ENCODE measurements around the gene FMN1.

FMN1 gene, protein sequence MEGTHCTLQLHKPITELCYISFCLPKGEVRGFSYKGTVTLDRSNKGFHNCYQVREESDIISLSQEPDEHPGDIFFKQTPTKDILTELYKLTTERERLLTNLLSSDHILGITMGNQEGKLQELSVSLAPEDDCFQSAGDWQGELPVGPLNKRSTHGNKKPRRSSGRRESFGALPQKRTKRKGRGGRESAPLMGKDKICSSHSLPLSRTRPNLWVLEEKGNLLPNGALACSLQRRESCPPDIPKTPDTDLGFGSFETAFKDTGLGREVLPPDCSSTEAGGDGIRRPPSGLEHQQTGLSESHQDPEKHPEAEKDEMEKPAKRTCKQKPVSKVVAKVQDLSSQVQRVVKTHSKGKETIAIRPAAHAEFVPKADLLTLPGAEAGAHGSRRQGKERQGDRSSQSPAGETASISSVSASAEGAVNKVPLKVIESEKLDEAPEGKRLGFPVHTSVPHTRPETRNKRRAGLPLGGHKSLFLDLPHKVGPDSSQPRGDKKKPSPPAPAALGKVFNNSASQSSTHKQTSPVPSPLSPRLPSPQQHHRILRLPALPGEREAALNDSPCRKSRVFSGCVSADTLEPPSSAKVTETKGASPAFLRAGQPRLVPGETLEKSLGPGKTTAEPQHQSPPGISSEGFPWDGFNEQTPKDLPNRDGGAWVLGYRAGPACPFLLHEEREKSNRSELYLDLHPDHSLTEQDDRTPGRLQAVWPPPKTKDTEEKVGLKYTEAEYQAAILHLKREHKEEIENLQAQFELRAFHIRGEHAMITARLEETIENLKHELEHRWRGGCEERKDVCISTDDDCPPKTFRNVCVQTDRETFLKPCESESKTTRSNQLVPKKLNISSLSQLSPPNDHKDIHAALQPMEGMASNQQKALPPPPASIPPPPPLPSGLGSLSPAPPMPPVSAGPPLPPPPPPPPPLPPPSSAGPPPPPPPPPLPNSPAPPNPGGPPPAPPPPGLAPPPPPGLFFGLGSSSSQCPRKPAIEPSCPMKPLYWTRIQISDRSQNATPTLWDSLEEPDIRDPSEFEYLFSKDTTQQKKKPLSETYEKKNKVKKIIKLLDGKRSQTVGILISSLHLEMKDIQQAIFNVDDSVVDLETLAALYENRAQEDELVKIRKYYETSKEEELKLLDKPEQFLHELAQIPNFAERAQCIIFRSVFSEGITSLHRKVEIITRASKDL (N-terminal part only)

DNA sequence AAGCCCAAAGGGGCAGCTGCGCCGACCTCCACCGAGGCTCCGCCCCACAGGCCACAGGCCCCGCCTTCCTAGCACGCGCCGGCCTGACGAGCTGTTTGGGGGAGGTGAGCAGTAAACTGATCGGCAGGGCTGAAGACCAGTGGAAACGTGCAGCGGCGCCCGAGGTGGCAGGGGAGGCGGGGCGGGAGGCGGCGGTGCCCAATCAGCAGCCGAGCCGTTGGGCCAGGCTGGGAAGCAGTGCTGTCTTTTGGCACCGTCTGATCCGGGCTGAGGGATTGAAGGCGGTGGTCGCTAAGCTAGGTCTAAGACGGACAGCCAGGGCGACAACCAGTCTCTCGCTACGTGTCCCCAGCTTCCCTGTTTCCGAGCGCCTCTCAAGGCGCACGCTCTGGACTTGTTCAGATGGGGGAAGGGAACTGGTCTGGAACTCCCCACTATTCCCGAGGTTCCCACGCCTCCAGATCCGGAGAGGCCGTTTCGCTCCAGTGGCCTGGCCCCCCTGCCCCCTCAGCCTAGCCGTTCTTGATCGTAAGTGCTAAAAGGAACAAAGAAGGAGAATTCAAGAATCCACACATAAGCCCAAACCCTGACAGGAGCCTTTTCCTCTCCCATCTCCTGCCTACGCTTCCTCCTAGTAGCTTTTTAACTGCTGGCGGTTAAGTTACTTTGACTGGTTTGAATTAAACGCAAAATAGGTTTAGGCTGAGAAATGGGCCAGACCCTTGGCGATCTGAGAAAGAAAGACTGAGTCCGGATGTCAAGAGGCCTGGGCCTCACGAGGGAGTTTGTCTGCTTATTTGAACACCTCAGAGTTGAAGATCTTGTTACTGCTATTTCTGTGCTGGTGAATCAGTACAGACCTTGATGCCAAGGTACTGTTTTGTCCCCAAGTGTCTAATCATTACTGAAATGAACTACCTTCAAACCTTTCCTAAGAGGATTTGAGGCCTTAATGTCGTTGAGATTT, at the start of gene FMN1:
Gene FMN1 (minus strand): TSS at position 11 of the 967 bp plus-strand sequence. CDS start 39,800 bp downstream, outside the sequence.
- peaks cover 72% of the 10 kb centered on the region for H3K4me1 Mint-ChIP-seq
- TF ChIP-seq, protein P1, sequence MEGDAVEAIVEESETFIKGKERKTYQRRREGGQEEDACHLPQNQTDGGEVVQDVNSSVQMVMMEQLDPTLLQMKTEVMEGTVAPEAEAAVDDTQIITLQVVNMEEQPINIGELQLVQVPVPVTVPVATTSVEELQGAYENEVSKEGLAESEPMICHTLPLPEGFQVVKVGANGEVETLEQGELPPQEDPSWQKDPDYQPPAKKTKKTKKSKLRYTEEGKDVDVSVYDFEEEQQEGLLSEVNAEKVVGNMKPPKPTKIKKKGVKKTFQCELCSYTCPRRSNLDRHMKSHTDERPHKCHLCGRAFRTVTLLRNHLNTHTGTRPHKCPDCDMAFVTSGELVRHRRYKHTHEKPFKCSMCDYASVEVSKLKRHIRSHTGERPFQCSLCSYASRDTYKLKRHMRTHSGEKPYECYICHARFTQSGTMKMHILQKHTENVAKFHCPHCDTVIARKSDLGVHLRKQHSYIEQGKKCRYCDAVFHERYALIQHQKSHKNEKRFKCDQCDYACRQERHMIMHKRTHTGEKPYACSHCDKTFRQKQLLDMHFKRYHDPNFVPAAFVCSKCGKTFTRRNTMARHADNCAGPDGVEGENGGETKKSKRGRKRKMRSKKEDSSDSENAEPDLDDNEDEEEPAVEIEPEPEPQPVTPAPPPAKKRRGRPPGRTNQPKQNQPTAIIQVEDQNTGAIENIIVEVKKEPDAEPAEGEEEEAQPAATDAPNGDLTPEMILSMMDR (IDR thresholded peaks at IDR 0.05) = no peak
- peak within 1 kb of the TSS; percentile 87 for H3K4me3 Mint-ChIP-seq
- H3K36me3 Mint-ChIP-seq (ENCODE audit: low read depth) = no peaks in the 10 kb centered on the region
- H3K9me3 Mint-ChIP-seq = no peaks in the 10 kb centered on the region
- peaks cover 6% of the 10 kb centered on the region for H3K27me3 Mint-ChIP-seq (ENCODE audit: low read depth, poor library complexity)
- DNase-seq = peak; percentile 99
- peak within 1 kb of the TSS; percentile 98 for H3K27ac Mint-ChIP-seq

DNA sequence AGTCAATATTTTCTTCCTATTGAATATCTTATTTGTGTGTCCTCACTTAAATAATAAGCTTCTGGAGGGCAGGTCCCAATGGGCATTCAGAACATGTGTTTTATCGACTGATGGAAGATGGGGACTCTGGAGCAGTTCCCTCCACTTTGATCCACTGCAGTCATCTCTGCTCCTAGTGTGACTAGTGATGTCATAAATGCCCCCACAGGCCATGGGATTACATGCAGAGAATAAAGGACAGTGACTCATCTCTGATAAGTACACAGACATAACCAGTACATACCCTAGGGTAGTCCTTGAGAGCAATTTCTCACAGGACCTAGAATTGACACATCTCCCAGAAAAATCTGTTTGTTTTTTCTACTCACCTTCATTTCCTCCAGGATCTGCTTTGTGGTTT, 49.4 kb upstream of the FMN1 start:
- no peak for DNase-seq
- Mint-ChIP-seq H3K36me3 (ENCODE audit: low read depth) (no peaks in the 10 kb centered on the region), H3K4me3 (no peak overlapping the region), H3K27ac (no peak overlapping the region), H3K9me3 (no peaks in the 10 kb centered on the region), H3K4me1 (peaks cover 44% of the 10 kb centered on the region), H3K27me3 (ENCODE audit: low read depth, poor library complexity) (no peaks in the 10 kb centered on the region)
- TF ChIP-seq, protein P1 (IDR thresholded peaks at IDR 0.05) = no peak

DNA sequence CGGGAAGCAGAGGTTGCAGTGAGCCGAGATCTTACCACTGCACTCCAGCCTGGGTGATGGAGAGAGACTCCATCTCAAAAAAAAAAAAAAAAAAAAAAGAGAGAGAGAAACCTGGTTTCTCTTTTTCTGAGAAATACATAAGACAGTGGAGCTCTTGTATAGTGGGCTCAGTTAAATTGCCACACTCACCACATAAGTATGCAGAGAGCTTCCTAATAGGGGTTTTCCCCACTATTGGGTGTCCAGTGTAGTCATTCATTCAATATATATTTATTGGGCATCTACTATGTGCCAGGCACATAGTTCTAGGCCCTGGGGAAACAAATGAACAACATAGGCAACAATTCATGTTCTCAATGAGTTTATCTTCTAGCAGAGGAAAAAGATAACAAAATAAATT, 48.9 kb upstream of the FMN1 start:
- Mint-ChIP-seq H3K4me3 (no peak overlapping the region), H3K27me3 (ENCODE audit: low read depth, poor library complexity) (no peaks in the 10 kb centered on the region), H3K9me3 (no peaks in the 10 kb centered on the region), H3K27ac (no peak overlapping the region), H3K36me3 (ENCODE audit: low read depth) (no peaks in the 10 kb centered on the region), H3K4me1 (peaks cover 40% of the 10 kb centered on the region)
- no peak for DNase-seq
- TF ChIP-seq, protein P1 (IDR thresholded peaks at IDR 0.05) = no peak

DNA sequence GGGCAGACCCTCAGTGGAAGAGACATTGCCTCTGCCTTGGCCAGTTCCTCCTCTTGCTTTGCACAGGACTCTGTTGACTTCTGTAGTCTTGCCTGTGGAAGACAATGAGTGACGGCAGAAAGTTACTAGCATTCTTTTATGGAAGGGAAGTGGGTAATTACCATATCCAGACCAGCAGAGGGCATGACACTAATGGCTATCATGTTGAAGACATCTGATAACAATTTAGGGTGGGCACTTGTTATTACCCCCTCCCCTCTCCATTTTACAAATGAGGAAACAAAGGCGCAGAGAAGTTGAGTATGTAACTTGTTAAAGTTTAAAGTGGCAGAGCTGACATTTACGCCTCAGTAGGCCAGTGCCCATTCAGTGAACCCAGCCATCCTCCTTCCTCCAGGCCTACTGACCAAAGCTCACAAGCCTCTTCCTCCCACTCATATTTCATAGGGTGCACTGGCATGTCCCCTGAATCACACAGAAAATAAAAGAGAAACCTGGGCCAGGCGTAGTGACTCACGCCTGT, 48.2 kb upstream of the FMN1 start:
- H3K4me3 Mint-ChIP-seq = no peak overlapping the region
- no peaks in the 10 kb centered on the region for H3K9me3 Mint-ChIP-seq
- peaks cover 38% of the 10 kb centered on the region for H3K4me1 Mint-ChIP-seq
- no peaks in the 10 kb centered on the region for H3K27me3 Mint-ChIP-seq (ENCODE audit: low read depth, poor library complexity)
- no peak for DNase-seq
- H3K36me3 Mint-ChIP-seq (ENCODE audit: low read depth) = no peaks in the 10 kb centered on the region
- TF ChIP-seq, protein P1 (IDR thresholded peaks at IDR 0.05) = peak; percentile 39
- H3K27ac Mint-ChIP-seq = peak overlapping the region; percentile 57

DNA sequence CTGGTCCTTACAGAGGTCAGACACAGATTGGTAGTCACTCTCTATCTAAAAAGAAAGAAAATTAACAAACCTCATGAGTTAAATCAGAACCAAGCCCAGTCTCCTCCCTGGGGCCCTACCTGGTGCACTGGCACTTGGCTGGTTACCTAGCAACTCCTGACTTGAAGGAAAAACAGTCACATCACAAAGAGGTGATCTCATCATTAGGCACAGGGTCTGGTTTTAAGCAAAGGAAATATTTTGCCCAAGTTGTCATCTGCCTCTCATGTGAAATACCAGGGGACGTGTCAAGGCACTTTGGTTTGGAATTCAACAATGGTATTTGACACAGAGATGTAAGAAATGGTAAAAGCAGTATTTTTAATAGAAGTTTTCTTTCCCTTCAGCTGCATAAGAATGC, 47.7 kb upstream of the FMN1 start:
- no peak overlapping the region for H3K4me3 Mint-ChIP-seq
- no peaks in the 10 kb centered on the region for H3K27me3 Mint-ChIP-seq (ENCODE audit: low read depth, poor library complexity)
- no peaks in the 10 kb centered on the region for H3K36me3 Mint-ChIP-seq (ENCODE audit: low read depth)
- no peak for DNase-seq
- H3K9me3 Mint-ChIP-seq = no peaks in the 10 kb centered on the region
- peak overlapping the region; percentile 79 for H3K27ac Mint-ChIP-seq
- TF ChIP-seq, protein P1 (IDR thresholded peaks at IDR 0.05) = no peak
- H3K4me1 Mint-ChIP-seq = peaks cover 44% of the 10 kb centered on the region

Measured in nephron progenitor cell (in vitro differentiated cells).